Measurements from ENCODE around the gene DNAH14.
"Not testable (repeated sequence)": the region's sequence is repeated elsewhere in the genome, so short reads cannot be mapped to it uniquely, and the experiment has no call there.

Gene DNAH14

DNA sequence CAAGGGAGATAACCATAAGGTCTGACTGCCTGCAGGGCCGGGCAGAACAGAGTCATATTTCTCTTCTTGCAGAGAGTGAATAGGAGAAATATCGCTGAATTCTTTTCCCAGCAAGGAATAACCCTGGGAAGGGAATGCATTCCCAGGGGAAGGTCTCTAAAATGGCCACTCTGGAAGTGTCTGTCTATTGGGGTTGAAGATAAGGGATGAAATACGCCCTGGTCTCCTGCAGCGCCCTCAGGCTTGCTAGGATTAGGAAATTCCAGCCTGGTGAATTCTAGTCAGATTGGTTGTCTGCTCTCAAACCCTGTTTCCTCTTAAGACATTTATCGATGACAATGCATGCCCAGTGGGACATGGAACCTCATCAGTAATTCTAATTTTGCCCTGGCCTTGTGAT is 76.9 kb downstream of the DNAH14 start:
- H3K4me1 ChIP-seq (ENCODE audit: control insufficient read depth, insufficient read depth, low read length); H3K27me3 ChIP-seq (ENCODE audit: control insufficient read depth, insufficient read depth, low read length); H3K9me3 ChIP-seq (replicated peaks; ENCODE audit: low read length); H3K4me2 ChIP-seq (ENCODE audit: low read length); H3K36me3 ChIP-seq (ENCODE audit: insufficient read depth, low read length); H3K9ac ChIP-seq (ENCODE audit: low read depth, low read length); H3K4me3 ChIP-seq (ENCODE audit: low read length): not testable (repeated sequence)

DNA sequence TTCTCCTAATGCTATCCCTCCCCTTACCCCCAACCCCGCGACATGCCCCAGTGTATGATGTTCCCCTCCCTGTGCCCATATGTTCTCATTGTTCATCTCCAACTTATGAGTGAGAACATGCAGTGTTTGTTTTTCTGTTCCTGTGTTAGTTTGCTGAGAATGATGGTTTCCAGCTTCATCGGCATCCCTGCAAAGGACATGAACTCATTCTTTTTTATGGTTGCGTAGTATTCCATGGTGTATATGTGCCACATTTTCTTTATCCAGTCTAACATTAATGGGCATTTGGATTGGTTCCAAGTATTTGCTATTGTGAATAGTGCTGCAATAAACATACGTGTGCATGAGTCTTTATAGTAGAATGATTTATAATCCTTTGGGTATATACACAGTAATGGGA is 78.6 kb downstream of the DNAH14 start:
- H3K4me2 ChIP-seq (ENCODE audit: low read length); H3K36me3 ChIP-seq (ENCODE audit: insufficient read depth, low read length); H3K27me3 ChIP-seq (ENCODE audit: control insufficient read depth, insufficient read depth, low read length); H3K4me3 ChIP-seq (ENCODE audit: low read length); H3K4me1 ChIP-seq (ENCODE audit: control insufficient read depth, insufficient read depth, low read length); H3K9me3 ChIP-seq (replicated peaks; ENCODE audit: low read length); H3K9ac ChIP-seq (ENCODE audit: low read depth, low read length): not testable (repeated sequence)

DNA sequence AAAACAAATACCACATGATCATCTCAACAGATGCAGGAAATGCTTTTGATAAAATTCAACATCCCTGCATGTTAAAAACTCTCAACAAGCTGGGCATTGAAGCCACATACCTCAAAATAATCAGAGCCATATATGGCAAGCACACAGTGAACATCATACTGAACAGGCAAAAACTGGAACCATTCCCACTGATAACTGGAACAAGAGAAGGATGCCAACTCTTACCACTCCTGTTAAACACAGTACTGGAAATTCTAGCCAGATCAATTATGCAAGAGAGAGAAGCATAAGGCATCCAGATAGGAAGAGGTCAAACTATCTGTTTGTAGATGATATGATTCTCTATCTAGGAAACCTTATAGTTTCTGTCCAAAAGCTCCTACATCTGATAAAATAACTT is 91.6 kb downstream of the DNAH14 start:
- Histone ChIP-seq H3K9ac (ENCODE audit: low read depth, low read length) (no peak overlapping the region), H3K9me3 (replicated peaks; ENCODE audit: low read length) (no peaks in the 10 kb centered on the region), H3K4me1 (ENCODE audit: control insufficient read depth, insufficient read depth, low read length) (no peaks in the 10 kb centered on the region), H3K4me3 (ENCODE audit: low read length) (no peak overlapping the region), H3K27me3 (ENCODE audit: control insufficient read depth, insufficient read depth, low read length) (no peaks in the 10 kb centered on the region), H3K4me2 (ENCODE audit: low read length) (no peak overlapping the region), H3K36me3 (ENCODE audit: insufficient read depth, low read length) (no peaks in the 10 kb centered on the region)

DNA sequence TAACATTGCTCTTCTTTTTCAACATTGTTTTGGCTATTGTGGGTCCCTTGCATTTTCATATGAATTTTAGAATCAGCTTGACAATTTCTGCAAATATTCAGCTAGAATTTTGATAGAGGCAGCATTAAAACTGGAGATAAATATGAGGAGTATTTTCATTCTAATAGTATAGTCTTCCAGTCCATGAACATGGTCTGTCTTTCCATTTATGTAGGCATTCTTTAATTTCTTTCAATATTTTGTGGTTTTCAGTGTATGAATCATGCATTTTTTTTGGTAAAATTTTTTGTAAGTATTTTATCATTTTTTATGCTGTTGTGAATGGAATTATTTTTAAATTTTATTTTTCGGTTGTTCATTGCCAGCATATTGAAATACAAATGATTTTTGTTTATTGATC is 97.2 kb downstream of the DNAH14 start:
- no peak overlapping the region for H3K4me3 ChIP-seq (ENCODE audit: low read length)
- no peaks in the 10 kb centered on the region for H3K9me3 ChIP-seq (replicated peaks; ENCODE audit: low read length)
- no peaks in the 10 kb centered on the region for H3K27me3 ChIP-seq (ENCODE audit: control insufficient read depth, insufficient read depth, low read length)
- H3K36me3 ChIP-seq (ENCODE audit: insufficient read depth, low read length) = no peaks in the 10 kb centered on the region
- H3K4me2 ChIP-seq (ENCODE audit: low read length) = no peak overlapping the region
- H3K4me1 ChIP-seq (ENCODE audit: control insufficient read depth, insufficient read depth, low read length) = no peaks in the 10 kb centered on the region
- H3K9ac ChIP-seq (ENCODE audit: low read depth, low read length) = no peak overlapping the region

DNA sequence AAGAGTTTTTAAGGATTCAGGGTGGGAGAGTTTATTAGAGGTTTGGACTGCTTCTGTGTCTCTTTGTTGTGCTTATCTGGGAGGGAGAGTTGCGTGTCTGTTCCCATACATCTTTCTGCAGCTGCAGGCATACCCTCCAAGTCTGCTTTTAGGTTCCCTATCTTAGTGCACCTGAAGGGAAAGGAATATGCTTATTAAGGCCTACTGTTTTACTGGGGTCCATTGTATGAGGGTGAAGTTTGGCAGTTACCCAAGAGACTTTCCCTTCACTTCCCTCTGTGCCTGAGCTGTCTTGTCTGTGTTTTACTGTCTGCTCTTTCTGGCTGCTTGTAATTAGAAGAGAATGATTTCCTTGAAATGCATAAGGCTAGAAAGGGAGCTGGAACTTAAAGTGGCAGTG is 107.0 kb downstream of the DNAH14 start:
- H3K36me3 ChIP-seq (ENCODE audit: insufficient read depth, low read length) = not testable (repeated sequence)

DNA sequence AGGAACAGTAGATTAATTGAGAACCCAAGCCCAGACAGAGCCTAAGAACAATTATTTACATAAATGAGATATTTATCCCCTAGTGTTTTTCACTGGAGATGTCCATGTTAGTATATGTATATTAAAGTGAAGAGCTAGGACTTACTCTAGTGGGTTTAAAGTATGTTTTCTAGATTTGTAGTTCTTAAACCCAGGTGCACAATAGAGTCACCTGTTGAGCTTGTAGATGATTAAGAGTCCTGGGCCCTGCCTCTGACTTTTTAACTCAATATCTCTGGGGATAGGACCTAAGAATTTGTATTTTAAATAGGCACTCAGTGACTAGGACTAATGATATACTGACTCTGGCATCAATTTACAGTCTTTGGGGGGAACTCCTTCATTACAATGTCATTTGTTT is 112.8 kb downstream of the DNAH14 start:
- H3K9me3 ChIP-seq (replicated peaks; ENCODE audit: low read length) = no peaks in the 10 kb centered on the region
- no peaks in the 10 kb centered on the region for H3K27me3 ChIP-seq (ENCODE audit: control insufficient read depth, insufficient read depth, low read length)
- no peak overlapping the region for H3K4me2 ChIP-seq (ENCODE audit: low read length)
- H3K9ac ChIP-seq (ENCODE audit: low read depth, low read length) = no peak overlapping the region
- no peaks in the 10 kb centered on the region for H3K36me3 ChIP-seq (ENCODE audit: insufficient read depth, low read length)
- H3K4me3 ChIP-seq (ENCODE audit: low read length) = no peak overlapping the region
- no peaks in the 10 kb centered on the region for H3K4me1 ChIP-seq (ENCODE audit: control insufficient read depth, insufficient read depth, low read length)

More for the DNA sequence above, 107.0 kb downstream of the DNAH14 start:
- H3K4me3 ChIP-seq (ENCODE audit: low read length); H3K4me1 ChIP-seq (ENCODE audit: control insufficient read depth, insufficient read depth, low read length); H3K9me3 ChIP-seq (replicated peaks; ENCODE audit: low read length); H3K27me3 ChIP-seq (ENCODE audit: control insufficient read depth, insufficient read depth, low read length); H3K4me2 ChIP-seq (ENCODE audit: low read length); H3K9ac ChIP-seq (ENCODE audit: low read depth, low read length): not testable (repeated sequence)

DNA sequence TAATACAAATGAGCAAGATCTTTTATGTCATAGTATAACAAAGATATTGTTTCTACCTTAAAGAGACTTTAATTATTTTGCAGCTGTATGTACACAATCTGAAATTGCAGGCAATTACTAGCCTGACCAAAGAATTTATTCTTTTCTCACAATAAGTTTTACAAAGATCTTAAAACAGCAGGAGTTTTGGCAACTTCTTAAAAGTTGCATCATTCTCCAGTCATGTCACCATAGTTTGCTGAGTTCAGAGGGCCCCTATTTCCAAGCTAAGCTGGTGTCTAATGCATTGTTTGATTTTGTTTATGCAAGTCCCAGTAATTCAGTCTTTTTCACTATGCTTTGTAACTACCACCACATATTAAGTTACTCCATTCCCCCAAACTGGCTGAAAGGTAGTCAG is 114.8 kb downstream of the DNAH14 start:
- H3K36me3 ChIP-seq (ENCODE audit: insufficient read depth, low read length) = no peaks in the 10 kb centered on the region
- H3K9ac ChIP-seq (ENCODE audit: low read depth, low read length) = no peak overlapping the region
- H3K9me3 ChIP-seq (replicated peaks; ENCODE audit: low read length) = no peaks in the 10 kb centered on the region
- H3K4me2 ChIP-seq (ENCODE audit: low read length) = no peak overlapping the region
- no peaks in the 10 kb centered on the region for H3K4me1 ChIP-seq (ENCODE audit: control insufficient read depth, insufficient read depth, low read length)
- H3K27me3 ChIP-seq (ENCODE audit: control insufficient read depth, insufficient read depth, low read length) = no peaks in the 10 kb centered on the region
- no peak overlapping the region for H3K4me3 ChIP-seq (ENCODE audit: low read length)

DNA sequence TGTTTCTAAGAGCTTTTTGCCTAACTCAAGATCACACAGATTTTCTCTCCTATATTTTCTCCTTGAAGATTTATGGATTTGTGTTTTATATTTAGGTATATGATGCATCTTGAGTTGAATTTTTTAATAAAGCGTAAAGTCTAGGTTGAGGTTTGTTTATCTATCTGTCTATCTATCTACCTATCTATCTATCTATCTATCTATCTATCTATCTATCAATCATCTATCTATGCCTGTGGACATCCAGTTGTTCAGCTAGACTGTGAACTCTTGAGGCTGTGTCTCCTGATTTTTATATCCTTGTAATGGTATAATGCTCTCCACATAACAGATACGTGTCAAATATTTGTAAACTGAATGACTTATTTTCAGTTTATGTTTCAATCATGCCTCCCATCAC is 120.1 kb downstream of the DNAH14 start:
- H3K9ac ChIP-seq (ENCODE audit: low read depth, low read length) = no peak overlapping the region
- no peaks in the 10 kb centered on the region for H3K36me3 ChIP-seq (ENCODE audit: insufficient read depth, low read length)
- no peaks in the 10 kb centered on the region for H3K27me3 ChIP-seq (ENCODE audit: control insufficient read depth, insufficient read depth, low read length)
- no peaks in the 10 kb centered on the region for H3K9me3 ChIP-seq (replicated peaks; ENCODE audit: low read length)
- no peaks in the 10 kb centered on the region for H3K4me1 ChIP-seq (ENCODE audit: control insufficient read depth, insufficient read depth, low read length)
- no peak overlapping the region for H3K4me2 ChIP-seq (ENCODE audit: low read length)
- H3K4me3 ChIP-seq (ENCODE audit: low read length) = no peak overlapping the region

DNA sequence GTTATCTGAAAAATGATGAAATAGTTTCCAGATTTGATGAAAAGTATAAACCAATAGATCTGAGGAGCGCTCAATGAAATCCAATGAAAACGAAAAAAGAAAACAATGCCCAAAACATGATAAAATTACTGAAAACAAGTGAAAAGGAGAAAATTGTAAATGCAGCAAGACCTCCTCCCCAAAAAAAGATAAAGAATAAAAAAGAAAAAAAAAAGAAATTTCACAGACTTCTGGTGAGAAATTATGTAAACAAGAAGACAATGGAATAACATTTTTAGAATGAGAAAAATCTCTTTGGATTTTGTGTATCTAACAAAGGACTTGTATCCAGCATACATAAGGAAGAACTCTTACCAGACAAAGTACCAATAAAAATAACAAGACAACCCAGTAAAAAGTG is 134.2 kb downstream of the DNAH14 start:
- no peaks in the 10 kb centered on the region for H3K9me3 ChIP-seq (replicated peaks; ENCODE audit: low read length)
- no peaks in the 10 kb centered on the region for H3K27me3 ChIP-seq (ENCODE audit: control insufficient read depth, insufficient read depth, low read length)
- no peaks in the 10 kb centered on the region for H3K36me3 ChIP-seq (ENCODE audit: insufficient read depth, low read length)
- no peaks in the 10 kb centered on the region for H3K4me1 ChIP-seq (ENCODE audit: control insufficient read depth, insufficient read depth, low read length)
- no peak overlapping the region for H3K4me2 ChIP-seq (ENCODE audit: low read length)
- no peak overlapping the region for H3K4me3 ChIP-seq (ENCODE audit: low read length)
- no peak overlapping the region for H3K9ac ChIP-seq (ENCODE audit: low read depth, low read length)

DNA sequence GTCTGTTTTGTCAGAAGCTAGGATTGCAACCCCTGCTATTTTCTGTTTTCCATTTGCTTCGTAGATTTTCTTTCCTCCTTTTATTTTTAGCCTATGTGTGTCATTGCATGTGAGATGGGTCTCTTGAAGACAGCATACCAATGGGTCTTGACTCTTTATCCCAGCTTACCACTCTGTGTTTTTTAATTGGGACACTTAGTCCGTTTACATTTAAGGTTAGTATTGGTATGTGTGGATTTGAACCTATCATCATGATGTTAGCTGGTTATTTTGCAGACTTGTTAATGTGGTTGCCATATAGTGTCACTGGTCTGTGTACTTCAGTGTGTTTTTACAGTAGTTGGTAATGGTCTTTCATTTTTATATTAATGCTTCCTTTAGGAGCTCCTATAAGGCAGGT is 141.5 kb downstream of the DNAH14 start:
- Histone ChIP-seq H3K4me1 (ENCODE audit: control insufficient read depth, insufficient read depth, low read length) (no peaks in the 10 kb centered on the region), H3K4me2 (ENCODE audit: low read length) (no peak overlapping the region), H3K9ac (ENCODE audit: low read depth, low read length) (no peak overlapping the region), H3K4me3 (ENCODE audit: low read length) (no peak overlapping the region), H3K9me3 (replicated peaks; ENCODE audit: low read length) (no peaks in the 10 kb centered on the region), H3K27me3 (ENCODE audit: control insufficient read depth, insufficient read depth, low read length) (no peaks in the 10 kb centered on the region), H3K36me3 (ENCODE audit: insufficient read depth, low read length) (no peaks in the 10 kb centered on the region)

DNA sequence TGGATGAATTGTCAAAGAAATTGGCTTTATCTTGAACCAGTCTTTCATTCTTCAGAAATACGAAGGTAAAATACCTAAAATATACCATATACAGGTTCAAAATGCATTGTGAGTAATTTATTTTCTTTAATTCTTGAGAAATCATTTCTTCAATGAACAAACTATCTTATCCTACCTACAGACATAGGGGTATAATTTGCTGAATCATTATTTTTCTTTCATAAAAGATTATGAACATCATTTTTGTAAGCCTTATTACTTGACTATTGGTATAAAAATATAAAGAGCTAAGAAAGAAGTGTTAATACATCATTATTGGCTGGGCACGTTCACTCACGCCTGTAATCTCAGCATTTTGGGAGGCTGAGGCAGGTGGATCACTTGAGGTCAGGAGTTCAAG is 167.7 kb downstream of the DNAH14 start:
- H3K4me1 ChIP-seq (ENCODE audit: control insufficient read depth, insufficient read depth, low read length) = no peaks in the 10 kb centered on the region
- H3K27me3 ChIP-seq (ENCODE audit: control insufficient read depth, insufficient read depth, low read length) = no peaks in the 10 kb centered on the region

DNA sequence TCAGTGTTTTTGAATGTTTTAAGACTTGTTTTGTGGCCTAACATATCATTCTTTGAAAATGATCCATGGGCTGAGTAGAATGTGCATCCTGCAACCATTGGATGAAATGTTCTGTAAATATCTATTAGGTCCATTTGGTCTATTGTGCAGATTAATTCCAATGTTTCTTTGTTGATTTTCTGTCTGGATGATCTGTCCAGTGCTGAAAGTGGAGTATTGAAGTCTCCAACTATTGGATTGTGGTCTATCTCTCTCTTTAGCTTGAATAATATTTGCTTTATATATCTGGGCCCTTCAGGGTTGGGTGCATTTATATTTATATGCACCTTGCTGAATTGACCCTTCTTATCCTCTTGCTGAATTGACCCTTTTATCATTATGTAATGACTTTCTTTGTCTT is 181.5 kb downstream of the DNAH14 start:
- Histone ChIP-seq H3K36me3 (ENCODE audit: insufficient read depth, low read length) (no peaks in the 10 kb centered on the region), H3K9ac (ENCODE audit: low read depth, low read length) (no peak overlapping the region)

More for the DNA sequence above, 167.7 kb downstream of the DNAH14 start:
- H3K4me3 ChIP-seq (ENCODE audit: low read length) = no peak overlapping the region
- no peaks in the 10 kb centered on the region for H3K36me3 ChIP-seq (ENCODE audit: insufficient read depth, low read length)
- H3K4me2 ChIP-seq (ENCODE audit: low read length) = no peak overlapping the region
- H3K9ac ChIP-seq (ENCODE audit: low read depth, low read length) = no peak overlapping the region
- H3K9me3 ChIP-seq (replicated peaks; ENCODE audit: low read length) = no peaks in the 10 kb centered on the region

DNA sequence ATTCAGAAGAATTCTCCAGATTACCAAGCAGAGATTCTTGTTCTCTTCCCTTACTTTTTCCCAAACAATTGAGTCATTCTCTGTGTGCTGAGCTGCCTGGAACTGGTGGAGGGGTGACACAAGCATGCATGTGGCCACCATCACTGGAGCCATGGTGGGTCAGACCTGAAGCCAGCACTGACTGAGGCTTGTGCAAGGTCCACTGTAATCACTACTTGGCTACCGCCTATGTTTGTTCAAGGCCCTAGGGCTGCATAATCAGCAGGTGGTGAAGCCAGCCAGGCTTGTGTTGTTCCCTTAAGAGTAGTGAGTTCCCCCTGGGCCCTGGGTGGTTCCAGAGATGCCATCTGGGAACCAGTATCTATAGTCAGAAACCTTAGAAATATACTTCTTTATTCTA is 183.8 kb downstream of the DNAH14 start:
- Histone ChIP-seq H3K4me2 (ENCODE audit: low read length) (no peak overlapping the region), H3K4me1 (ENCODE audit: control insufficient read depth, insufficient read depth, low read length) (no peaks in the 10 kb centered on the region), H3K36me3 (ENCODE audit: insufficient read depth, low read length) (no peaks in the 10 kb centered on the region), H3K9ac (ENCODE audit: low read depth, low read length) (no peak overlapping the region), H3K27me3 (ENCODE audit: control insufficient read depth, insufficient read depth, low read length) (no peaks in the 10 kb centered on the region), H3K9me3 (replicated peaks; ENCODE audit: low read length) (no peaks in the 10 kb centered on the region), H3K4me3 (ENCODE audit: low read length) (no peak overlapping the region)

More for the DNA sequence above, 181.5 kb downstream of the DNAH14 start:
- H3K4me2 ChIP-seq (ENCODE audit: low read length) = no peak overlapping the region
- H3K27me3 ChIP-seq (ENCODE audit: control insufficient read depth, insufficient read depth, low read length) = no peaks in the 10 kb centered on the region
- no peaks in the 10 kb centered on the region for H3K9me3 ChIP-seq (replicated peaks; ENCODE audit: low read length)
- no peaks in the 10 kb centered on the region for H3K4me1 ChIP-seq (ENCODE audit: control insufficient read depth, insufficient read depth, low read length)
- no peak overlapping the region for H3K4me3 ChIP-seq (ENCODE audit: low read length)
